Measurements from ENCODE around the gene UGT1A9. TPM values are rescaled to one million over a fixed set of nuclear protein-coding genes. Genes with fewer than 3 reads are reported as not detected.

UGT1A9 gene
- total RNA-seq, 4 donors from 2014 or later, result not detected

GRCh38 chr2:233811732-233812131 lies 140.0 kb downstream of the UGT1A9 start:
- no peak overlapping the region for H3K4me3 ChIP-seq
- H3K27me3 ChIP-seq, result peaks cover 0 to 16% (median 0%) of the 10 kb centered on the region in 4 donors
- WGBS, result 94% methylated on average over 8 of the region's 8 CpGs
- H3K4me1 ChIP-seq, result no peaks in the 10 kb centered on the region
- no peak overlapping the region for H3K27ac ChIP-seq (replicated peaks in 1 of 4)
- no peaks in the 10 kb centered on the region for H3K9me3 ChIP-seq
- DNase-seq (ENCODE audit: extremely low spot score), result no peak
- intact Hi-C loops (cut with DNase I), result no loop called here
- H3K36me3 ChIP-seq, result no peaks in the 10 kb centered on the region
- no peak for TF ChIP-seq POLR2AphosphoS5 (IDR thresholded peaks at IDR 0.05)
- TF ChIP-seq, protein P1, sequence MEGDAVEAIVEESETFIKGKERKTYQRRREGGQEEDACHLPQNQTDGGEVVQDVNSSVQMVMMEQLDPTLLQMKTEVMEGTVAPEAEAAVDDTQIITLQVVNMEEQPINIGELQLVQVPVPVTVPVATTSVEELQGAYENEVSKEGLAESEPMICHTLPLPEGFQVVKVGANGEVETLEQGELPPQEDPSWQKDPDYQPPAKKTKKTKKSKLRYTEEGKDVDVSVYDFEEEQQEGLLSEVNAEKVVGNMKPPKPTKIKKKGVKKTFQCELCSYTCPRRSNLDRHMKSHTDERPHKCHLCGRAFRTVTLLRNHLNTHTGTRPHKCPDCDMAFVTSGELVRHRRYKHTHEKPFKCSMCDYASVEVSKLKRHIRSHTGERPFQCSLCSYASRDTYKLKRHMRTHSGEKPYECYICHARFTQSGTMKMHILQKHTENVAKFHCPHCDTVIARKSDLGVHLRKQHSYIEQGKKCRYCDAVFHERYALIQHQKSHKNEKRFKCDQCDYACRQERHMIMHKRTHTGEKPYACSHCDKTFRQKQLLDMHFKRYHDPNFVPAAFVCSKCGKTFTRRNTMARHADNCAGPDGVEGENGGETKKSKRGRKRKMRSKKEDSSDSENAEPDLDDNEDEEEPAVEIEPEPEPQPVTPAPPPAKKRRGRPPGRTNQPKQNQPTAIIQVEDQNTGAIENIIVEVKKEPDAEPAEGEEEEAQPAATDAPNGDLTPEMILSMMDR (IDR thresholded peaks at IDR 0.05), result no peak
- TF ChIP-seq EP300 (IDR thresholded peaks at IDR 0.05), result no peak
- TF ChIP-seq POLR2A (IDR thresholded peaks at IDR 0.05; ENCODE audit: low read depth), result no peak

- Histone ChIP-seq H3K9me3 (no peaks in the 10 kb centered on the region), H3K4me1 (no peaks in the 10 kb centered on the region), H3K36me3 (no peaks in the 10 kb centered on the region), H3K27ac (replicated peaks in 1 of 4) (no peak overlapping the region), H3K4me3 (no peak overlapping the region), H3K27me3 (peaks cover 0 to 3% (median 0%) of the 10 kb centered on the region in 4 donors)
- no peak for DNase-seq (ENCODE audit: extremely low spot score)
- intact Hi-C loops (cut with DNase I), result no loop called here
- TF ChIP-seq, protein P1 (IDR thresholded peaks at IDR 0.05), result no peak
- TF ChIP-seq EP300 (IDR thresholded peaks at IDR 0.05), result no peak
- WGBS, result 69% methylated on average over 3 of the region's 3 CpGs
These were observed 141.7 kb downstream of the UGT1A9 start for GRCh38 chr2:233813236-233814055.

GRCh38 chr2:233814056-233814835 lies 142.5 kb downstream of the UGT1A9 start:
- Histone ChIP-seq H3K27me3 (peaks cover 0 to 5% (median 0%) of the 10 kb centered on the region in 4 donors), H3K4me3 (no peak overlapping the region), H3K4me1 (no peaks in the 10 kb centered on the region), H3K9me3 (no peaks in the 10 kb centered on the region), H3K27ac (replicated peaks in 1 of 4) (no peak overlapping the region), H3K36me3 (no peaks in the 10 kb centered on the region)
- 30% methylated on average over 2 of the region's 2 CpGs for WGBS
- DNase-seq (ENCODE audit: extremely low spot score), result no peak
- intact Hi-C loops (cut with DNase I), result no loop called here
- TF ChIP-seq, protein P1 (IDR thresholded peaks at IDR 0.05), result no peak
- no peak for TF ChIP-seq EP300 (IDR thresholded peaks at IDR 0.05)
- no peak for TF ChIP-seq POLR2A (IDR thresholded peaks at IDR 0.05; ENCODE audit: low read depth)
- no peak for TF ChIP-seq POLR2AphosphoS5 (IDR thresholded peaks at IDR 0.05)

DNA sequence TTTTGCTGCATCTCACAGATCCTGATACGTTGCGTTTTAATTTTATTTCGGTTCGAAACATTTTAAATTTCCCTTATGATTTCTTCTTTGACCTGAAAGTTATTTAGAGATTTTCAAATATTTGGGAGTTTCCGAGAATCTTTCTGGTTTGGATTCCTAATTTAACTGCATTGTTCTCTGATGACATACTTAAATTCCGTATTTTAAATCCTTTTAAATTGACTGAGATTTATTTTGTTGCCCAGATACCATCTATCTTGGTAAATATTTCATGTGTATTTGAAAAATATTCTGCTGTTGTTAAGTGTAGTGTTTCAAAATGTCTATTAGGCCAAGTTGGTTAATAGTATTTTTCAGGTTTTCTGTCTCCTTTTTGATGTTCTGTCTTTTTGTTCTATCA lies 144.2 kb downstream of the UGT1A9 start:
- no peak for DNase-seq (ENCODE audit: extremely low spot score)
- 72% methylated on average over 6 of the region's 6 CpGs for WGBS
- Histone ChIP-seq H3K27ac (replicated peaks in 1 of 4) (no peak overlapping the region), H3K4me1 (no peaks in the 10 kb centered on the region), H3K27me3 (peaks cover 0 to 5% (median 0%) of the 10 kb centered on the region in 4 donors), H3K4me3 (no peak overlapping the region), H3K36me3 (no peaks in the 10 kb centered on the region), H3K9me3 (no peaks in the 10 kb centered on the region)
- intact Hi-C loops (cut with DNase I), result no loop called here
- TF ChIP-seq EP300 (IDR thresholded peaks at IDR 0.05), result no peak
- no peak for TF ChIP-seq POLR2A (IDR thresholded peaks at IDR 0.05; ENCODE audit: low read depth)
- TF ChIP-seq, protein P1 (IDR thresholded peaks at IDR 0.05), result no peak
- no peak for TF ChIP-seq POLR2AphosphoS5 (IDR thresholded peaks at IDR 0.05)

Measured in esophagus muscularis mucosa (tissue), 4 donors.